Measurements from ENCODE around the gene UBE2G2. TPM values are rescaled to one million over a fixed set of nuclear protein-coding genes. Genes with fewer than 3 reads are reported as not detected.

The UBE2G2 gene
- polyA plus RNA-seq, 2 donors, result 28.1 to 30.4 TPM

- H3K9me3 ChIP-seq (ENCODE audit: control insufficient read depth in 2 of 2, insufficient read depth in 1 of 2, low read depth in 1 of 2, low read length in 1 of 2), result no peaks in the 10 kb centered on the region
- H3K36me3 ChIP-seq (ENCODE audit: control insufficient read depth in 2 of 2, insufficient read depth in 2 of 2, low read length in 1 of 2), result peaks cover 13 to 15% of the 10 kb centered on the region in 2 donors
- 66 to 82% methylated on average over 7 of the region's 7 CpGs for WGBS, 2 donors
- no peaks in the 10 kb centered on the region for H3K27me3 ChIP-seq (ENCODE audit: control insufficient read depth in 1 of 2, insufficient read depth in 2 of 2, low read length in 2 of 2)
- no peak overlapping the region for H3K27ac ChIP-seq (ENCODE audit: low read depth in 2 of 2, low read length in 1 of 2)
- no peak overlapping the region for H3K4me3 ChIP-seq (ENCODE audit: low read depth in 1 of 2, low read length in 2 of 2)
- peaks cover 0 to 5% of the 10 kb centered on the region in 2 donors for H3K4me1 ChIP-seq (ENCODE audit: control insufficient read depth in 2 of 2, insufficient read depth in 2 of 2, low read length in 1 of 2)
Observed at GRCh38 chr21:44780137-44780502, 21.5 kb downstream of the UBE2G2 start.

GRCh38 chr21:44779417-44780136, 22.0 kb downstream of the UBE2G2 start:
- Histone ChIP-seq H3K9me3 (ENCODE audit: control insufficient read depth in 2 of 2, insufficient read depth in 1 of 2, low read depth in 1 of 2, low read length in 1 of 2) (no peaks in the 10 kb centered on the region), H3K27ac (ENCODE audit: low read depth in 2 of 2, low read length in 1 of 2) (no peak overlapping the region), H3K4me3 (ENCODE audit: low read depth in 1 of 2, low read length in 2 of 2) (no peak overlapping the region), H3K36me3 (ENCODE audit: control insufficient read depth in 2 of 2, insufficient read depth in 2 of 2, low read length in 1 of 2) (peaks cover 13 to 15% of the 10 kb centered on the region in 2 donors), H3K4me1 (ENCODE audit: control insufficient read depth in 2 of 2, insufficient read depth in 2 of 2, low read length in 1 of 2) (no peaks in the 10 kb centered on the region), H3K27me3 (ENCODE audit: control insufficient read depth in 1 of 2, insufficient read depth in 2 of 2, low read length in 2 of 2) (no peaks in the 10 kb centered on the region)
- 77 to 89% methylated on average over 17 of the region's 17 CpGs for WGBS, 2 donors

- no peaks in the 10 kb centered on the region for H3K9me3 ChIP-seq (ENCODE audit: control insufficient read depth in 2 of 2, insufficient read depth in 1 of 2, low read depth in 1 of 2, low read length in 1 of 2)
- no peaks in the 10 kb centered on the region for H3K27me3 ChIP-seq (ENCODE audit: control insufficient read depth in 1 of 2, insufficient read depth in 2 of 2, low read length in 2 of 2)
- 92 to 97% methylated on average over 6 of the region's 6 CpGs for WGBS, 2 donors
- H3K4me1 ChIP-seq (ENCODE audit: control insufficient read depth in 2 of 2, insufficient read depth in 2 of 2, low read length in 1 of 2), result no peaks in the 10 kb centered on the region
- no peak overlapping the region for H3K27ac ChIP-seq (ENCODE audit: low read depth in 2 of 2, low read length in 1 of 2)
- peaks cover 11 to 15% of the 10 kb centered on the region in 2 donors for H3K36me3 ChIP-seq (ENCODE audit: control insufficient read depth in 2 of 2, insufficient read depth in 2 of 2, low read length in 1 of 2)
- no peak overlapping the region for H3K4me3 ChIP-seq (ENCODE audit: low read depth in 1 of 2, low read length in 2 of 2)
Observed at GRCh38 chr21:44778983-44779382, 22.6 kb downstream of the UBE2G2 start.

DNA sequence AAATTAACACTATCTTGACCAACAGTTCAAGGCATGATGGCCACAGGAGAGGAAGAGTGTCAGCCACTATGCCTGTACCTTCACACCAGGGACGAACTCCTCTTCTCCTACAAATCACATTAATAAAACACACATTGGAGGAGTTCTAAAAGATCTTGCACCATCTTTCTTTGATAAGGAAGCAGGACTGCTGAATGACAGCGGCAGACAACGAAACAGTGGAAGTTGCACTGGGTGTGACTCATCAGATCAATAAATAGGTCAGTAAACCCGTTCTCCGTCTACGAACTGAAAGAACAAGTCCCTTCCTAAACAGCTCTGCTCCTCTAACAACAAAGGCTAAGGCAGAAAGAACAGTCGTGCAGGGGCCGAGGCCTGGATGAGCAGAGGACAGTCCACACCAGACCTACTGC, 23.1 kb downstream of the UBE2G2 start:
- Histone ChIP-seq H3K4me3 (ENCODE audit: low read depth in 1 of 2, low read length in 2 of 2) (no peak overlapping the region), H3K27me3 (ENCODE audit: control insufficient read depth in 1 of 2, insufficient read depth in 2 of 2, low read length in 2 of 2) (no peaks in the 10 kb centered on the region), H3K9me3 (ENCODE audit: control insufficient read depth in 2 of 2, insufficient read depth in 1 of 2, low read depth in 1 of 2, low read length in 1 of 2) (no peaks in the 10 kb centered on the region), H3K4me1 (ENCODE audit: control insufficient read depth in 2 of 2, insufficient read depth in 2 of 2, low read length in 1 of 2) (peaks cover 0 to 2% of the 10 kb centered on the region in 2 donors), H3K27ac (ENCODE audit: low read depth in 2 of 2, low read length in 1 of 2) (no peak overlapping the region), H3K36me3 (ENCODE audit: control insufficient read depth in 2 of 2, insufficient read depth in 2 of 2, low read length in 1 of 2) (peaks cover 12 to 15% of the 10 kb centered on the region in 2 donors)
- WGBS, 2 donors, result 68 to 81% methylated on average over 8 of the region's 8 CpGs

GRCh38 chr21:44778094-44778493, 23.5 kb downstream of the UBE2G2 start:
- WGBS, 2 donors, result 95% methylated on average over 5 of the region's 5 CpGs
- Histone ChIP-seq H3K36me3 (ENCODE audit: control insufficient read depth in 2 of 2, insufficient read depth in 2 of 2, low read length in 1 of 2) (peaks cover 15 to 16% of the 10 kb centered on the region in 2 donors), H3K27ac (ENCODE audit: low read depth in 2 of 2, low read length in 1 of 2) (no peak overlapping the region), H3K4me3 (ENCODE audit: low read depth in 1 of 2, low read length in 2 of 2) (no peak overlapping the region), H3K4me1 (ENCODE audit: control insufficient read depth in 2 of 2, insufficient read depth in 2 of 2, low read length in 1 of 2) (peaks cover 0 to 4% of the 10 kb centered on the region in 2 donors), H3K27me3 (ENCODE audit: control insufficient read depth in 1 of 2, insufficient read depth in 2 of 2, low read length in 2 of 2) (no peaks in the 10 kb centered on the region), H3K9me3 (ENCODE audit: control insufficient read depth in 2 of 2, insufficient read depth in 1 of 2, low read depth in 1 of 2, low read length in 1 of 2) (no peaks in the 10 kb centered on the region)

DNA sequence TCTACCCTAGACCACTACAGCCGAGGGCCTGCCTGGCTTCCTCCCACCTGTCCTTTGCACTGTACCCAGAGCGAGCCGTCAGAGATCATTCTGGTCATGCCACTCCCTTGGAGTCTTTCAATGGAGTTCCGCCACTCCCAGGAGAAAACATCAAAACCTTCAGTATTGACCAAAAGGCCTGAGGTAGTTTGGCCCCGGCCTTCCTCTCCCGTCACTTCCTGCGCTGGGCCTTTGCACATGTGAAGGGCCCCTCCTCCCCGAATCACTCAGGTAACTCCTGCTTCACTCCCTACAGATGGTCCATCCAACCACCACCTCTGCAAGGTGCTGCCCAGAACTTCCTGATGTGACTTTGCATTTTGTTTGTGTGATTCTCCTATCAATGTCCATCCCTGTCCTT, 26.6 kb downstream of the UBE2G2 start:
- Histone ChIP-seq H3K27me3 (ENCODE audit: control insufficient read depth in 1 of 2, insufficient read depth in 2 of 2, low read length in 2 of 2) (no peaks in the 10 kb centered on the region), H3K9me3 (ENCODE audit: control insufficient read depth in 2 of 2, insufficient read depth in 1 of 2, low read depth in 1 of 2, low read length in 1 of 2) (no peaks in the 10 kb centered on the region), H3K36me3 (ENCODE audit: control insufficient read depth in 2 of 2, insufficient read depth in 2 of 2, low read length in 1 of 2) (peaks cover 21 to 38% of the 10 kb centered on the region in 2 donors), H3K4me3 (ENCODE audit: low read depth in 1 of 2, low read length in 2 of 2) (no peak overlapping the region), H3K4me1 (ENCODE audit: control insufficient read depth in 2 of 2, insufficient read depth in 2 of 2, low read length in 1 of 2) (peaks cover 0 to 4% of the 10 kb centered on the region in 2 donors), H3K27ac (ENCODE audit: low read depth in 2 of 2, low read length in 1 of 2) (no peak overlapping the region)
- whole genome bisulfite sequencing, 2 donors, result 94 to 97% methylated on average over 8 of the region's 8 CpGs

DNA sequence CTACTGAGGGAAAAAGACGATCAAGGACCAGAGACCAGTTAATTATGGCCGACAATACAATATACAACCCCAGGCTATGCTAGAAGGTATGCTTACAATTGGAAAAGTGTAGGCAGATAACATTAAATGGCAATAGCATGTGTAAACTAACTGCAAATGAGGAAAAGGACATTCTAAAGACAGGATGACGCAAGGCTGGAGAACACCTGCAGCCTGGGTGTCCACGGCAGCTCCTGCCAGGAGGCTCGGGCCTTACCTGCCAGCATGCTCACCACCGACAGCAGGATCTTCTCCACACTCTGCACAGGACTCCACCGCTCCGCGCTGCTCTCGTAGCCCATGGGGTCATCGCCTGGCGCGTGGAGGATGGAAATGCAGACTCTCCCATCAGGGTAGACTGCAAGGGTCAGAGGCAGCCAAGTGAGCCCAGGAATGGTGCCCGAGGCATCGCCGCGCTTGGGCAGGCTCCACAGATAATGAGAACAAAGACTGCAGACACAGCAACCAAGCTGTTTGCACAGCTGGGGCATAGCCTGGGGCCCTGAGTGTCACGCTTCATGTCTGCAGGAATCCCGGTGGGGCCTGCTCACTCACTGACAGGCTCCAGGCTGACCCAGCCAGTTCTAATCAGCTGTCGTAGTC, 28.2 kb downstream of the UBE2G2 start:
- 59 to 66% methylated on average over 20 of the region's 20 CpGs for WGBS, 2 donors
- Histone ChIP-seq H3K4me1 (ENCODE audit: control insufficient read depth in 2 of 2, insufficient read depth in 2 of 2, low read length in 1 of 2) (peaks cover 0 to 4% of the 10 kb centered on the region in 2 donors), H3K27ac (ENCODE audit: low read depth in 2 of 2, low read length in 1 of 2) (no peak overlapping the region), H3K36me3 (ENCODE audit: control insufficient read depth in 2 of 2, insufficient read depth in 2 of 2, low read length in 1 of 2) (peaks cover 21 to 42% of the 10 kb centered on the region in 2 donors), H3K9me3 (ENCODE audit: control insufficient read depth in 2 of 2, insufficient read depth in 1 of 2, low read depth in 1 of 2, low read length in 1 of 2) (no peaks in the 10 kb centered on the region), H3K27me3 (ENCODE audit: control insufficient read depth in 1 of 2, insufficient read depth in 2 of 2, low read length in 2 of 2) (no peaks in the 10 kb centered on the region), H3K4me3 (ENCODE audit: low read depth in 1 of 2, low read length in 2 of 2) (no peak overlapping the region)

- H3K36me3 ChIP-seq (ENCODE audit: control insufficient read depth in 2 of 2, insufficient read depth in 2 of 2, low read length in 1 of 2), result peaks cover 19 to 40% of the 10 kb centered on the region in 2 donors
- H3K4me3 ChIP-seq (ENCODE audit: low read depth in 1 of 2, low read length in 2 of 2), result no peak overlapping the region
- no peak overlapping the region for H3K27ac ChIP-seq (ENCODE audit: low read depth in 2 of 2, low read length in 1 of 2)
- whole genome bisulfite sequencing, 2 donors, result 95% methylated on average over 17 of the region's 17 CpGs
- H3K9me3 ChIP-seq (ENCODE audit: control insufficient read depth in 2 of 2, insufficient read depth in 1 of 2, low read depth in 1 of 2, low read length in 1 of 2), result no peaks in the 10 kb centered on the region
- no peaks in the 10 kb centered on the region for H3K27me3 ChIP-seq (ENCODE audit: control insufficient read depth in 1 of 2, insufficient read depth in 2 of 2, low read length in 2 of 2)
- peaks cover 0 to 4% of the 10 kb centered on the region in 2 donors for H3K4me1 ChIP-seq (ENCODE audit: control insufficient read depth in 2 of 2, insufficient read depth in 2 of 2, low read length in 1 of 2)
Observed at GRCh38 chr21:44771896-44772525, 29.6 kb downstream of the UBE2G2 start.

DNA sequence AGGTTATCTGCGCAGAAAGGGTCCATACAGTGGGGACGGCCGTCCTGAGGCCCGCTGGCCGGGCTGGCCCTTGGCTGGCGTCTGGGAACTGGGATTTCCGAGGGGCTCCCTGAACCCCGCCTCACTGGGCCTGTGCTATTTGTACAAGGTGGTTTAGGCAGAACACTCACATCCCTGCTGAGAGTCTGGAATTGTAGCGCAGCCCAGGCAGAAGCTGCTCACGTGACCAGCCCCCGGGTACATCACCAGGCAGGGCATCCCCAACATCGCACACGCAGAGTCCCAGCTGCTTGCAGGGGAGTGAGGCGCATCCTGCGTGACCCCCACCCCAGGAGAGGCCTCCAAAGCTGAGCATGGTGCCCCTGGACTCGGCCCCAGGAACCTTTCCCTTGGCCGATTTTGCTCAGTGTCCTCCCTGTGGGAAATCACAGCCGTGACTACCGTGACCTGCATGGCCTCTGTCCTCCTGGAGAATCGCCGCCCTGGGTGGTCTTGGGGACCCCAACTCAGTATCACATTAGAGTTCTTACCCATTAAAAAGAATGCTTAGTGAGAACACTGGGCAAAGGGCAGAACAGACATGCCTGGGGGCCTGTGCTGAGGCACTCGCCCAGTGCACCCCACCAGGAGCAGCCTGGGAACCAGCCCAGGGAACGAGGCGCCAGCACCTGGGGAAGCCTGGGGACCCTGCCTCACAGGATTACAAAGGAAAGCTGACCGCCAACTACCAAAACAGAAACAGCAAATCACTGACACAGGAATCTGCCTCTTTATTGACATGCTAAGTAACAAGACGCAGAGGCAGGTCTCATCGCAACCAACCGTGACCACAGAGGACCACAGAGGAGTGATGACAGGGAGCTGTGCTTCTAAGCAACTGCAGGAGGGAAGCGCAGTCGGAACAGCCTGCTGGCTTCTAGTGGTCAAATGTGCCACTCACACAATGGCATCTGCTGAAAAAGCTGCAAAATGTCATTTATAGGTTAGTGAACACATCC, 33.5 kb downstream of the UBE2G2 start:
- Histone ChIP-seq H3K9me3 (ENCODE audit: control insufficient read depth in 2 of 2, insufficient read depth in 1 of 2, low read depth in 1 of 2, low read length in 1 of 2) (peaks cover 0 to 3% of the 10 kb centered on the region in 2 donors), H3K27me3 (ENCODE audit: control insufficient read depth in 1 of 2, insufficient read depth in 2 of 2, low read length in 2 of 2) (no peaks in the 10 kb centered on the region), H3K4me1 (ENCODE audit: control insufficient read depth in 2 of 2, insufficient read depth in 2 of 2, low read length in 1 of 2) (peaks cover 0 to 19% of the 10 kb centered on the region in 2 donors), H3K4me3 (ENCODE audit: low read depth in 1 of 2, low read length in 2 of 2) (no peak overlapping the region), H3K36me3 (ENCODE audit: control insufficient read depth in 2 of 2, insufficient read depth in 2 of 2, low read length in 1 of 2) (peaks cover 14 to 28% of the 10 kb centered on the region in 2 donors), H3K27ac (ENCODE audit: low read depth in 2 of 2, low read length in 1 of 2) (no peak overlapping the region)
- 88 to 89% methylated on average over 30 of the region's 30 CpGs for WGBS, 2 donors

Data from esophagus (tissue), 2 donors.